Chondrocyte (in vitro differentiated cells): ENCODE measurements around the gene RPL12. TPM values are rescaled to one million over a fixed set of nuclear protein-coding genes. Genes with fewer than 3 reads are reported as not detected.
"Not testable (repeated sequence)": the region's sequence is repeated elsewhere in the genome, so short reads cannot be mapped to it uniquely, and the experiment has no call there.

Source experiments
- DNase-seq: peaks from one replicate; pipeline ENCODE4 v3.0.0; 2021; ENCODE audit warnings: mixed read lengths, low spot score
- H3K27ac Mint-ChIP-seq: one replicate; pipeline ENCODE4 v1.8.0; 2021; ENCODE audit warnings: mild to moderate bottlenecking, moderate library complexity, mixed read lengths; ENCODE audit not compliant: unreplicated experiment
- H3K27me3 Mint-ChIP-seq: 2 replicates; pipeline ENCODE4 v1.8.0; 2021; ENCODE audit warnings: low read depth, mixed read lengths
- H3K36me3 Mint-ChIP-seq: 2 replicates; pipeline ENCODE4 v1.8.0; 2021; ENCODE audit warnings: low read depth, mixed read lengths
- H3K4me1 Mint-ChIP-seq: 2 replicates; pipeline ENCODE4 v1.8.0; 2021; ENCODE audit warnings: low read depth, mild to moderate bottlenecking, mixed read lengths
- H3K4me3 Mint-ChIP-seq: one replicate; pipeline ENCODE4 v1.8.0; 2021; ENCODE audit warnings: mild to moderate bottlenecking, moderate library complexity, mixed read lengths; ENCODE audit not compliant: unreplicated experiment
- H3K9me3 Mint-ChIP-seq: 2 replicates; pipeline ENCODE4 v1.8.0; 2021; ENCODE audit warnings: low read depth, mixed read lengths
- total RNA-seq: library from RNA; stranded (reverse); gene quantifications from 3 replicates; pipeline ENCODE4 v1.2.1, GENCODE V29; 2021
- TF ChIP-seq, protein P1 (sequence below): fragments of 200-600 bp; sonication (generic); IDR thresholded peaks from 2 replicates; pipeline ENCODE4 v1.5.0; 2021; ENCODE audit warnings: antibody characterized with exemption, mild to moderate bottlenecking, moderate library complexity

RPL12 gene
- total RNA-seq, 1 donor from 2014 or later, result 834 TPM

DNA sequence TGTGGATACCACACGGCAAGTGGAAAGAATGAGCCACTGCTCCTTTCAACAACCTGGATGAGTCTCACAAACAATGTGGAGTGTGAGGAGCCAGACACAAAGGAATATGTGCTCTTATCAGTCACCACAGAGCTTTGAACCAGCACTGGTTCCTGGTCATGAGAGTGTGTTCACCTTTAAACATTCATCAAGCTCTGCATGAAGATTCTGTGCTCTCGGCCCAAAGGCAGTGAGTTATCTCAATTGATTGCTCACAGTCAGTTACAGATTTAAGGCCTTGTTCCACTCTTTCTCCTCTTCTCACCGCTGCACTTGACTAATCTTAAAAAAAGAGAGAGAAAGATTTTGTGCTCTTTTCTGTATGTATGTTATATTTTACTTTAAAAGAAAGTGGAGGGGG, 19.5 kb upstream of the RPL12 start:
- Mint-ChIP-seq H3K27ac (no peak overlapping the region), H3K27me3 (no peaks in the 10 kb centered on the region), H3K9me3 (no peaks in the 10 kb centered on the region), H3K4me3 (no peak overlapping the region), H3K4me1 (peaks cover under 1% of the 10 kb centered on the region), H3K36me3 (peaks cover 16% of the 10 kb centered on the region)
- no peak for DNase-seq
- TF ChIP-seq, protein P1, sequence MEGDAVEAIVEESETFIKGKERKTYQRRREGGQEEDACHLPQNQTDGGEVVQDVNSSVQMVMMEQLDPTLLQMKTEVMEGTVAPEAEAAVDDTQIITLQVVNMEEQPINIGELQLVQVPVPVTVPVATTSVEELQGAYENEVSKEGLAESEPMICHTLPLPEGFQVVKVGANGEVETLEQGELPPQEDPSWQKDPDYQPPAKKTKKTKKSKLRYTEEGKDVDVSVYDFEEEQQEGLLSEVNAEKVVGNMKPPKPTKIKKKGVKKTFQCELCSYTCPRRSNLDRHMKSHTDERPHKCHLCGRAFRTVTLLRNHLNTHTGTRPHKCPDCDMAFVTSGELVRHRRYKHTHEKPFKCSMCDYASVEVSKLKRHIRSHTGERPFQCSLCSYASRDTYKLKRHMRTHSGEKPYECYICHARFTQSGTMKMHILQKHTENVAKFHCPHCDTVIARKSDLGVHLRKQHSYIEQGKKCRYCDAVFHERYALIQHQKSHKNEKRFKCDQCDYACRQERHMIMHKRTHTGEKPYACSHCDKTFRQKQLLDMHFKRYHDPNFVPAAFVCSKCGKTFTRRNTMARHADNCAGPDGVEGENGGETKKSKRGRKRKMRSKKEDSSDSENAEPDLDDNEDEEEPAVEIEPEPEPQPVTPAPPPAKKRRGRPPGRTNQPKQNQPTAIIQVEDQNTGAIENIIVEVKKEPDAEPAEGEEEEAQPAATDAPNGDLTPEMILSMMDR, result no peak

DNA sequence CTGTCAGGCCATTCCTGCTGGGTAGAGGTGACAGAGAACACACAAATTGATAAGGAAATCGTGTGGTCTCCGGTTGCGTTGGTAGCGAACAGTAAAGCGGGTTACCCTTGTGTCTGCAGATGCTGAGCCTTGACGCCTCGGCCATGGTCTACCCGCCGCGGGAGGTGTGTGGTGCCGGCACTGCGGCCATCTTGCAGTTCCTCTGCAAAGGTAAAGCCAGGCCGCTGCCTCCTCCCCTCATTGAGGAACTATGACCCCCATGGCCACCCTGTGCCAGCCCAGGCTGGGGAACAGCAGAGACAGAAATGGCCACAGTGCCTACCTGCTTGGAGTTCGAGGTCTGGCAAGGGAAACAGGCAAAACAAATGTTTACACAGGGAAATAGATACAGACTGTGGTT, 16.4 kb upstream of the RPL12 start:
- no peak for DNase-seq
- H3K36me3 Mint-ChIP-seq, result peaks cover 18% of the 10 kb centered on the region
- peaks cover 3% of the 10 kb centered on the region for H3K4me1 Mint-ChIP-seq
- no peaks in the 10 kb centered on the region for H3K9me3 Mint-ChIP-seq
- H3K27ac Mint-ChIP-seq, result no peak overlapping the region
- no peak overlapping the region for H3K4me3 Mint-ChIP-seq
- H3K27me3 Mint-ChIP-seq, result no peaks in the 10 kb centered on the region
- TF ChIP-seq, protein P1, result no peak

- not testable (repeated sequence) for H3K27me3 Mint-ChIP-seq, DNase-seq, H3K4me3 Mint-ChIP-seq, H3K27ac Mint-ChIP-seq, H3K9me3 Mint-ChIP-seq, H3K4me1 Mint-ChIP-seq
- H3K36me3 Mint-ChIP-seq, result peaks cover 27% of the 10 kb centered on the region
Observed at GRCh38 chr9:127466407-127466917, 15.3 kb upstream of the RPL12 start.

DNA sequence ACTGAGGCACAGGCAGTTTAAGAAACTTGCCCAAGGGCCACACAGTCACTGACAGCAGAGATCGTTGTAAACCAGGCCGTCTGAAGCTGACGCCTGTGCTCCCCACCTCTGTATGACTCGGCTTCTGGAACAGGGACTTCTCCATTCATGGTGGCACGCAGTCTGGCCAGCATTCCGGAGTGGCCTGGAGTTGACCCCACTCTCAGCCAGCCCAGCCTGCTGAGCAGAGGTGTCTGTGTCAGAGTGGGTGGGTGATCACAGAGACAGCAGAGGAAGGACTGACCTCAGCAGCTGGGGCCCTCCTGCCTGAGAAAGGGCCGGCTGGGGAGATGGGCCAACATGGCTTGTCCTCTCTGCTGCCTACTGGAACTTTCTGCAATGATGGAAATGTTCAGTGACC, 12.7 kb upstream of the RPL12 start:
- DNase-seq, result no peak
- Mint-ChIP-seq H3K4me1 (peaks cover 3% of the 10 kb centered on the region), H3K4me3 (no peak overlapping the region), H3K27me3 (no peaks in the 10 kb centered on the region), H3K9me3 (no peaks in the 10 kb centered on the region), H3K27ac (no peak overlapping the region), H3K36me3 (peaks cover 27% of the 10 kb centered on the region)
- TF ChIP-seq, protein P1, result no peak

- Mint-ChIP-seq H3K27me3 (no peaks in the 10 kb centered on the region), H3K9me3 (no peaks in the 10 kb centered on the region), H3K4me1 (peaks cover 3% of the 10 kb centered on the region), H3K36me3 (peaks cover 26% of the 10 kb centered on the region), H3K27ac (no peak overlapping the region), H3K4me3 (no peak overlapping the region)
- DNase-seq, result no peak
- TF ChIP-seq, protein P1, result no peak
Observed at GRCh38 chr9:127463382-127463781, 12.2 kb upstream of the RPL12 start.

GRCh38 chr9:127458921-127459320, 7.7 kb upstream of the RPL12 start:
- Mint-ChIP-seq H3K36me3 (peaks cover 27% of the 10 kb centered on the region), H3K4me1 (no peaks in the 10 kb centered on the region), H3K27ac (no peak overlapping the region), H3K4me3 (no peak overlapping the region), H3K27me3 (no peaks in the 10 kb centered on the region), H3K9me3 (no peaks in the 10 kb centered on the region)
- DNase-seq, result no peak
- TF ChIP-seq, protein P1, result no peak
